RWPE1 (cell line): Measurements from ENCODE around the gene SF1.

ENCODE experiments used
- CTCF ChIA-PET: fragments of 350-600 bp; sonication (Branson Sonifier 250); formaldehyde crosslinking; extraction: SDS; loops from one replicate; lab custom pipeline; 2021; lab: Yijun Ruan, JAX
- POLR2A ChIA-PET: fragments of 400-600 bp; formaldehyde crosslinking; extraction: SDS; loops from one replicate; lab custom pipeline; 2020; ENCODE audit warnings: antibody characterized with exemption; ENCODE audit not compliant: low non-redundant PET; lab: Yijun Ruan, JAX
- DNase-seq: peaks from one replicate; pipeline ENCODE4 v3.0.0; 2012; ENCODE audit warnings: low spot score
- H3K27ac ChIP-seq: fragments of 450-650 bp; 2 replicates; pipeline ENCODE4 v1.5.1; 2017
- CTCF ChIP-seq: fragments of 450-650 bp; conservative IDR thresholded peaks from 2 replicates; pipeline ENCODE4 v1.5.1; 2017; ENCODE audit warnings: low read depth, mild to moderate bottlenecking

SF1 gene

GRCh38 chr11:64767344-64768299 lies 10.7 kb downstream of the SF1 start:
- no peak for DNase-seq
- peak overlapping the region; percentile 85 for H3K27ac ChIP-seq
- CTCF ChIA-PET: interaction anchor here (0.7 to 1.1 kb wide), 2 partner anchors 21 to 639 kb away, joined by 3 read pairs; no protein-coding TSS in a partner anchor
- POLR2A ChIA-PET: no interaction called here
- peak; percentile 80 for TF ChIP-seq CTCF

GRCh38 chr11:64766881-64767280 lies 11.5 kb downstream of the SF1 start:
- no peak for DNase-seq
- peak overlapping the region; percentile 85 for H3K27ac ChIP-seq
- ChIA-PET CTCF (no interaction called here), POLR2A (no interaction called here)
- no peak for TF ChIP-seq CTCF

GRCh38 chr11:64765851-64766665 lies 12.3 kb downstream of the SF1 start:
- H3K27ac ChIP-seq: peak overlapping the region; percentile 85
- ChIA-PET CTCF (interaction anchor here (0.6 to 0.7 kb wide), 2 partner anchors 75 to 101 kb away, joined by 3 to 7 read pairs; no protein-coding TSS in a partner anchor), POLR2A (no interaction called here)
- TF ChIP-seq CTCF: no peak
- DNase-seq: no peak

GRCh38 chr11:64765291-64765850 lies 13.0 kb downstream of the SF1 start:
- POLR2A ChIA-PET: no interaction called here
- CTCF ChIA-PET: interaction anchor here (0.7 kb wide), 1 partner anchor 100 kb away, joined by 3 read pairs; no protein-coding TSS in a partner anchor
- peak overlapping the region; percentile 85 for H3K27ac ChIP-seq
- DNase-seq: no peak
- no peak for TF ChIP-seq CTCF

GRCh38 chr11:64764753-64765152 lies 13.6 kb downstream of the SF1 start:
- H3K27ac ChIP-seq: peak overlapping the region; percentile 85
- CTCF ChIA-PET: no interaction called here
- POLR2A ChIA-PET: no interaction called here
- DNase-seq: no peak
- TF ChIP-seq CTCF: no peak
